Prostate gland (tissue), 2 donors: Measurements from ENCODE around the gene DTWD2.

Experiments used
- POLR2A ChIP-seq: fragments of 450-650 bp; IDR thresholded peaks from one replicate; pipeline ENCODE4 v1.6.1; 2016; ENCODE audit warnings: antibody characterized with exemption, mild to moderate bottlenecking
- POLR2AphosphoS5 ChIP-seq: sonication (generic); formaldehyde crosslinking; IDR thresholded peaks from one replicate; pipeline ENCODE4 v1.6.1; 2017; ENCODE audit warnings: antibody characterized with exemption
- TF ChIP-seq, protein P1 (sequence below), 4 experiments: fragments of 200-600 bp in 2 of 4; fragments of 450-650 bp in 2 of 4; sonication (generic) in 2 of 4; IDR thresholded peaks; 1 replicate in 3 of 4; 2 replicates in 1 of 4; pipeline ENCODE4 v1.5.1; 2016 to 2019; ENCODE audit warnings: antibody characterized with exemption in 4 of 4, mild to moderate bottlenecking in 2 of 4, moderate library complexity in 2 of 4

DNA sequence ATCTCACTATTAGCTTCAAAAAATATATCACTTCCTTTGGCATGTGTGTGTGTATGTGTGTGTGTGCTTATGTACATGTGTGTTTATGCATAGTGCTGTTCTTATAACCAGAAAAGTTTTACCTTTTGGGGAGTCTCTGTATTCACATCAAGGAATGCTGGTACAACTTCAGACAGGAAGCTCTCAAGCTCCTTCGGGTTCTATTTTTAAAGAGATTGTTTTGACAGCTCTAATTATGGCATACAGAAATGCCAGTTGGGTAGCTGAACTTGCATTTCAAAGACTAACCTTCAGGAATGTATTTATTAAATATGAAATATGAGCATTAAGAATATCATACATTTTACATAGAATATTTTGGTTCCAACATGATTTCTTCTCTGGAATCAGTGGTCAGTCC lies 163.1 kb downstream of the DTWD2 start:
- TF ChIP-seq POLR2A (no peak), POLR2AphosphoS5 (no peak)
- TF ChIP-seq, protein P1, sequence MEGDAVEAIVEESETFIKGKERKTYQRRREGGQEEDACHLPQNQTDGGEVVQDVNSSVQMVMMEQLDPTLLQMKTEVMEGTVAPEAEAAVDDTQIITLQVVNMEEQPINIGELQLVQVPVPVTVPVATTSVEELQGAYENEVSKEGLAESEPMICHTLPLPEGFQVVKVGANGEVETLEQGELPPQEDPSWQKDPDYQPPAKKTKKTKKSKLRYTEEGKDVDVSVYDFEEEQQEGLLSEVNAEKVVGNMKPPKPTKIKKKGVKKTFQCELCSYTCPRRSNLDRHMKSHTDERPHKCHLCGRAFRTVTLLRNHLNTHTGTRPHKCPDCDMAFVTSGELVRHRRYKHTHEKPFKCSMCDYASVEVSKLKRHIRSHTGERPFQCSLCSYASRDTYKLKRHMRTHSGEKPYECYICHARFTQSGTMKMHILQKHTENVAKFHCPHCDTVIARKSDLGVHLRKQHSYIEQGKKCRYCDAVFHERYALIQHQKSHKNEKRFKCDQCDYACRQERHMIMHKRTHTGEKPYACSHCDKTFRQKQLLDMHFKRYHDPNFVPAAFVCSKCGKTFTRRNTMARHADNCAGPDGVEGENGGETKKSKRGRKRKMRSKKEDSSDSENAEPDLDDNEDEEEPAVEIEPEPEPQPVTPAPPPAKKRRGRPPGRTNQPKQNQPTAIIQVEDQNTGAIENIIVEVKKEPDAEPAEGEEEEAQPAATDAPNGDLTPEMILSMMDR (IDR thresholded peaks at IDR 0.05): no peak
